VCaP (cell line): ENCODE results near the gene PRKCQ.
A peak's percentile ranks its signal among the peaks of the same experiment; 100 is the strongest.
"Not testable (repeated sequence)": the region's sequence is repeated elsewhere in the genome, so short reads cannot be mapped to it uniquely, and the experiment has no call there.

Experiments used
- H3K27ac ChIP-seq: fragments of 450-650 bp; 2 replicates; pipeline ENCODE4 v1.5.1; 2017
- TF ChIP-seq, protein P1 (sequence below): fragments of 450-650 bp; conservative IDR thresholded peaks from 2 replicates; pipeline ENCODE4 v1.5.1; 2017; ENCODE audit warnings: mild to moderate bottlenecking, moderate library complexity

PRKCQ gene

DNA sequence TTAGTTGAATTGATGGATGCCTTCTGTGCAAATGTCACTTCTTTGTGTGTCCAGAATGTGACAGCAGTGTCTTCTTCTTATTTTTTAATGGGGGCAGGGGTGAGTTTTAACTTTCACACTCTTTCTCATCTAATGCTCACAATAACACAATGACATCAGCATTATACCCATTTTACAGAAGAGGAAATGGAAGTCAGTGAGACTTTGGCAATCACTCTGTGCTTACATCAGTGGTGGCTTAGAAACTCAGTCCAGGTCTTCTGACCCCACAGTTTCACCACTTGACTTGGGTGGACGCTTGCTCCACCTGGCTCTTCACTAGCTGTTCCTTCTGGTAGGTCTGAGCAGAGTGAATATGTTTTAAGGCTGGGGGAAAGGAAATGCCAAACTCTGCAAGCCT is 124.0 kb downstream of the PRKCQ start:
- H3K27ac ChIP-seq = no peak overlapping the region
- TF ChIP-seq, protein P1, sequence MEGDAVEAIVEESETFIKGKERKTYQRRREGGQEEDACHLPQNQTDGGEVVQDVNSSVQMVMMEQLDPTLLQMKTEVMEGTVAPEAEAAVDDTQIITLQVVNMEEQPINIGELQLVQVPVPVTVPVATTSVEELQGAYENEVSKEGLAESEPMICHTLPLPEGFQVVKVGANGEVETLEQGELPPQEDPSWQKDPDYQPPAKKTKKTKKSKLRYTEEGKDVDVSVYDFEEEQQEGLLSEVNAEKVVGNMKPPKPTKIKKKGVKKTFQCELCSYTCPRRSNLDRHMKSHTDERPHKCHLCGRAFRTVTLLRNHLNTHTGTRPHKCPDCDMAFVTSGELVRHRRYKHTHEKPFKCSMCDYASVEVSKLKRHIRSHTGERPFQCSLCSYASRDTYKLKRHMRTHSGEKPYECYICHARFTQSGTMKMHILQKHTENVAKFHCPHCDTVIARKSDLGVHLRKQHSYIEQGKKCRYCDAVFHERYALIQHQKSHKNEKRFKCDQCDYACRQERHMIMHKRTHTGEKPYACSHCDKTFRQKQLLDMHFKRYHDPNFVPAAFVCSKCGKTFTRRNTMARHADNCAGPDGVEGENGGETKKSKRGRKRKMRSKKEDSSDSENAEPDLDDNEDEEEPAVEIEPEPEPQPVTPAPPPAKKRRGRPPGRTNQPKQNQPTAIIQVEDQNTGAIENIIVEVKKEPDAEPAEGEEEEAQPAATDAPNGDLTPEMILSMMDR = no peak

DNA sequence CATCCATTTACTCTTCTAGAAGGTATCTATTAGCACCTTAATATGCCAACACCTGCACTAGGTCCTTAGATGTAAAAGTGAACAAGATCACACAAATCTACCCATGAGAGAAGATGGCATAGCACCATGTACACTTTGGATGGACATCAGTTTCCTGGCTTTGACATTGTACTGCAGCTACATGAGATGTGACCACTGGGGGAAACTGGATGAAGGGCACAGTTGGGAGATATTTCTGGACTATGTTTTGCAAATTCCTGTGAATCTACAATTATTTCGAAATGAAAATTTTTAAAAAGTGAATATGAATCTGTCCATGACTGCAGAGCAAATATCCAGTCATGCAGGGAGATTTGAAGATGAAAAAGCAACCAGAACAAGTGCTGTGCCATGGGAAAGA is 124.5 kb downstream of the PRKCQ start:
- TF ChIP-seq, protein P1 = no peak
- no peak overlapping the region for H3K27ac ChIP-seq

DNA sequence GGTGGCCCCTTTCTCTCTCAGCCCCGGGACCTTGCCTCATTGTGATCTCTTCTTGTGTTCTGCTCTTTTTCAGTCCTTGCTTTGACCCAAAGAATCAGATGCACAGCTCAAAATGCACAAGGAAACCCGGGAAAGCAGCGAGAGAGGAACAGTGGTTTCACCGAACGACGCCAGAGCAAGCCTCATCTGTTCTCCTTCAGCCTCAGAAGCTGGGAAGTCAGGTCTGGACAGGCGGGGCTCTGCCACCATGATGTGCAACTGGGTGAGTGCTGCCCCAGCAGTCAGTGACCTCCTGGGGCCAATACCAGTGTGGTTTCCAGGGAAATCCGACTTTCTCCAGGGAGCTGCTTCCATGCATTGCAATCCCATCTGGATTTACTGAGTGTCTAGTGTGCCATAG is 133.4 kb downstream of the PRKCQ start:
- H3K27ac ChIP-seq = no peak overlapping the region
- TF ChIP-seq, protein P1 = no peak

DNA sequence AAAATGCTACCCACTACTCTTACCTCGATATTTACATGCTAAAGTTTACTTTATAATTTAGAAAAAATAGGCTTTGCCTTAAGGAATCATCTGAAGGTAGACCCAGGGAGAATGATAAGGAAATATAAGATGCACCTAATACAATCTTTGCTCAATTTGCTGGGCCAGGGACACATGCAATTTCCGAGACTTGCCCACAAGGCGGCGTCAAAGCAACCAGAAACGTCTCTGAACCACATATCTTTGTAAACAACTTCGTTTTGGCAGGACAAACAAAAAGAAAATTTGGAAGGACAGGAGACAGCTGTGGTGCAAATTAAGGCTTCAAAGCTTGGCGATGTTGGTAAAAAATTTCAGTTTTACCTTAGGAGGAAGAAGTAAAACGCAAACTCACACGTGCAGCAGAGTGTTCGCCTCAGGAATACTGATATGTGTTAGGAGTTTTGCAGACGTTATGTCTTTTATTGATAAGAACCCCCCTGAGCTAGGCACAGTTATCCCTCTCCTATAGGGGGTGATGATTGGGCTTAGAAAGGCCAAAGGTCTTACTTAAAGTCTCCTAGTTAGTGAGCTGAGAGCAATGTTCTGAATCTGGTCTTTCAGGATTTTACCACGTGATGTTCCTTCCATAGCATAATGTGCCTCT is 134.3 kb downstream of the PRKCQ start:
- TF ChIP-seq, protein P1 = peak; percentile 85
- H3K27ac ChIP-seq = no peak overlapping the region

DNA sequence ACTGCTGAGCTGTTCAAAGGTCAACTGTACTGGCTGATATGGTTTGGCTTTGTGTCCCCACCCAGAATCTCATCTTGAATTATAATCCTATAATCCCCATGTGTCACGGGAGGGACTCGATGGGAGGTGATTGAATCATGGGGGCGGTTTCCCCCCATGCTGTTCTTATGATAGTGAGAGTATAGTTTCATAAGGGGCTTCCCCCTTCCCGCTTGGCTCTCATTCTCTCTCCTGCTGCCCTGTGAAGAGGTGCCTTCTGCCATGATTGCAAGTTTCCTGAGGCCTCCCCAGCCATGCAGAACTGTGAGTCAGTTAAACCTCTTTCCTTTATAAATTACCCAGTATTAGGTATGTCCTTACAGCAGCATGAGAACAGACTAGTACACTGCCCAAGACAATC is 140.2 kb downstream of the PRKCQ start:
- H3K27ac ChIP-seq = not testable (repeated sequence)

DNA sequence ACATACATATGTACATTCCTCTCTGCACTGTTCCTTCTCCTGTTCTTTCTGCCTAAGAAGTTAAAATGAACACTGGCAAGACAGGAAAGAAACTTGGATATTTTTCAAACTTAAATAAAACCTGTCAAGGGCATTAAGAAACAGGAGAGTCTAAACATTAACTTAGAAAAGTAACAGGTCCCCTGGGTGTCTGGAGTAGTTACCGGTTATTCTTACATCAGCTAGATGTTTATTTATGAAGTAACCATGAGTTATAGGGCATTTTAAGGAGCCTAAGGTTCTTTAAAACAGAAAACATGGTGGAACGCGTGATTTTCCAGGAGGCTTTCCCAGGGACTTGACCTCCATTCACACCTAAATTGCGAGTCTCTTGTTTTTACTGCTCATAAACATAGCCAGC is 148.2 kb downstream of the PRKCQ start:
- TF ChIP-seq, protein P1 = no peak
- no peak overlapping the region for H3K27ac ChIP-seq

DNA sequence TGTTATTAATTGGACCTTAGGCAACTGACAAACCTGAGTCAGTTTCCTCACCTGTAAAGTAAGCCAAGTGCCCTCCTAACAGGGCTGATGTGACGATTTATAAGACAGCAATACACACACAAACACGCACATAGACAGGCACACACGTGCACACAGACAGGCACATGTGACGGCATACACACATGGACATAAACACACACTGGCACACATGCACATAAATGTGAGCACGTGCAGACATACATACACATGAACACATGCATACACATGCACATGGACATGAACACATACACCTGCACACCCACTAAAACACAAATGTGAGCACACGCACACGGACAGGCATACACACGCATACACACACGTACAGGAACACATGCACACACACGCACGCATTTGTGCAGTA is 148.9 kb downstream of the PRKCQ start:
- no peak overlapping the region for H3K27ac ChIP-seq
- TF ChIP-seq, protein P1 = no peak

DNA sequence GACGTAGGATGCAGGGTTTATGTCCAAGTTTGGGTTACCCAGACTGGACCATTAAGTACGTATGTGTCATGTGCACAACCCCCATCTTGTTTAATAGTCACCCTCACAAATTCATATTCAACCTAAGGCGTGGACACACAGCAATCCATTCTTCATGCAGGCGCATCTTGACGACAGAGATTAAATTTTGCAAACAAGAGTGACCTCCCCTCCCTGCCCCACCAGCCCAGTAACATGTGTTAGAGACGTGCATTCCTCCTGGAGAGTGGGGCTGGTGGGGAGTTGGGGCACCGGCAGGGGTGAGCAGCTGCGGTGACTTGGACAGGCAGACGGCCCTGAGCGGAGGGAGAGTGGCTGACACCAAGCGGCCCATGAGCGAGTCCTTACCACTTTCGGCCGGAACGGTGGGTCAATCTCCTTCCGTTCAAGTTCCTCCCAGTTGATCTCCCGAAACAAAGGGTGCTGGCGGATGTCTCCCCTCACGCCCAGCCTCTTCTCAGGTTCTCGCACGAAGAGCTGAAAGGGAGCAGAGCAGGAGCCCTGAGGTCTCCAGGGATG is 149.6 kb downstream of the PRKCQ start:
- TF ChIP-seq, protein P1 = no peak
- H3K27ac ChIP-seq = no peak overlapping the region
